Esophagus muscularis mucosa (tissue), 4 donors: Measurements from ENCODE around the gene PTAFR. TPM values are rescaled to one million over a fixed set of nuclear protein-coding genes. Genes with fewer than 3 reads are reported as not detected.

ENCODE experiments used
- DNase-seq: peaks from one replicate; pipeline ENCODE4 v3.0.0-alpha.2; 2017; ENCODE audit errors: extremely low spot score
- H3K27ac ChIP-seq, 4 donors: fragments of 200-600 bp; sonication (generic); replicated peaks in 1 of 4; 1 replicate in 3 of 4; 2 replicates in 1 of 4; pipeline ENCODE4 v1.5.1; 2016 to 2019; ENCODE audit warnings: mild to moderate bottlenecking in 1 of 4
- H3K27me3 ChIP-seq, 4 donors: fragments of 200-600 bp; sonication (generic); one replicate each; pipeline versions ENCODE4 v1.5.1 to v1.6.0; 2016 to 2019
- H3K36me3 ChIP-seq, 4 donors: fragments of 200-600 bp; sonication (generic); one replicate each; pipeline ENCODE4 v1.5.1; 2016 to 2019
- H3K4me1 ChIP-seq, 4 donors: fragments of 200-600 bp; sonication (generic); one replicate each; pipeline ENCODE4 v1.5.1; 2016 to 2019
- H3K4me3 ChIP-seq, 4 donors: fragments of 200-600 bp; sonication (generic); 1 replicate in 2 of 4; 2 replicates in 2 of 4; pipeline ENCODE4 v1.5.1; 2016 to 2019; ENCODE audit warnings: mild to moderate bottlenecking in 4 of 4, moderate library complexity in 1 of 4
- H3K9me3 ChIP-seq, 4 donors: fragments of 200-600 bp; sonication (generic); 1 replicate in 3 of 4; 2 replicates in 1 of 4; pipeline ENCODE4 v1.5.1; 2016 to 2019
- EP300 ChIP-seq: sonication (generic); formaldehyde crosslinking; IDR thresholded peaks from one replicate; pipeline ENCODE4 v1.6.1; 2017; ENCODE audit warnings: antibody characterized with exemption
- POLR2A ChIP-seq: fragments of 450-650 bp; IDR thresholded peaks from one replicate; pipeline ENCODE4 v1.6.1; 2017; ENCODE audit warnings: antibody characterized with exemption, moderate library complexity, mild to moderate bottlenecking, low read depth
- POLR2AphosphoS5 ChIP-seq, 2 donors: sonication (generic); formaldehyde crosslinking; IDR thresholded peaks; one replicate each; pipeline ENCODE4 v1.6.1; 2017; ENCODE audit warnings: antibody characterized with exemption in 2 of 2
- WGBS: methylation state at CpG from one replicate; pipeline ENCODE4 v1.1.5; 2018; 5-methylcytosine and 5-hydroxymethylcytosine counted together
- intact Hi-C: fragments of 100-400 bp; cut with DNase I; formaldehyde crosslinking; loops from one replicate; pipeline ENCODE4 v1.15.1; 2023
- total RNA-seq, 4 donors: library from RNA; depleted of rRNA; stranded (reverse); fragments of >200 nt; gene quantifications; one replicate each; pipeline versions ENCODE4 v1.1.0 to v1.2.1, GENCODE V29; 2016
- TF ChIP-seq, protein P1 (sequence below), 3 experiments: fragments of 200-600 bp in 2 of 3; fragments of 450-650 bp in 1 of 3; sonication (generic) in 2 of 3; IDR thresholded peaks; one replicate each; pipeline ENCODE4 v1.5.1; 2017 to 2019; ENCODE audit warnings: antibody characterized with exemption in 3 of 3, mild to moderate bottlenecking in 2 of 3, moderate library complexity in 1 of 3

Gene PTAFR
- total RNA-seq, 4 donors from 2014 or later = 4.6 to 8.1 (median 6.8) TPM

DNA sequence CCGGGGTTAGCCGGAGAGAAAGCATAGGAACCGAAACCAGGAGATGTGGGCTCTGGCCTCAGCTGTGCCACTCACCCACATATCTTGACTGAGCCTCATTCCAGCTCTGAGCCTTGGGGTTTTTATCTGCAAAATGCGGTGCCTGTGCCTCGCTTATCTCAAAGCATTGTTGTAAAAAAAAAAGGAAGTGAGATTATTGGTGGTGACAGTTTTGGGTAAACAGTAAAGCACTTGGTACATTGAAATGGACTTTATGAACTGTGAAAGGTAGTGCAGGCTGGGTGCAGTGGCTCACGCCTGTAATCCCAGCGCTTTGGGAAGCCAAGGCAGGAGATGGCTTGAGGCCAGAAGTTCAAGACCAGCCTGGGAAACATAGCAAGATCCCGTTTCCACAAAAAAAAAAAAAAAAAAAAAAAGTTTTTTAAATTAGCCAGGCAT is 3.8 kb downstream of the PTAFR start:
- Histone ChIP-seq H3K27ac (peak overlapping the region in 2 of 4 donors; percentile 4 to 61), H3K9me3 (no peaks in the 10 kb centered on the region), H3K4me3 (no peak overlapping the region), H3K36me3 (no peaks in the 10 kb centered on the region), H3K4me1 (peaks cover 3 to 15% (median 7%) of the 10 kb centered on the region in 4 donors), H3K27me3 (no peaks in the 10 kb centered on the region)
- WGBS = 50% methylated on average over 8 of the region's 8 CpGs
- intact Hi-C loops = no loop called here
- DNase-seq = no peak
- TF ChIP-seq POLR2A (no peak), POLR2AphosphoS5 (IDR thresholded peaks at IDR 0.05) (no peak), EP300 (no peak)
- TF ChIP-seq, protein P1, sequence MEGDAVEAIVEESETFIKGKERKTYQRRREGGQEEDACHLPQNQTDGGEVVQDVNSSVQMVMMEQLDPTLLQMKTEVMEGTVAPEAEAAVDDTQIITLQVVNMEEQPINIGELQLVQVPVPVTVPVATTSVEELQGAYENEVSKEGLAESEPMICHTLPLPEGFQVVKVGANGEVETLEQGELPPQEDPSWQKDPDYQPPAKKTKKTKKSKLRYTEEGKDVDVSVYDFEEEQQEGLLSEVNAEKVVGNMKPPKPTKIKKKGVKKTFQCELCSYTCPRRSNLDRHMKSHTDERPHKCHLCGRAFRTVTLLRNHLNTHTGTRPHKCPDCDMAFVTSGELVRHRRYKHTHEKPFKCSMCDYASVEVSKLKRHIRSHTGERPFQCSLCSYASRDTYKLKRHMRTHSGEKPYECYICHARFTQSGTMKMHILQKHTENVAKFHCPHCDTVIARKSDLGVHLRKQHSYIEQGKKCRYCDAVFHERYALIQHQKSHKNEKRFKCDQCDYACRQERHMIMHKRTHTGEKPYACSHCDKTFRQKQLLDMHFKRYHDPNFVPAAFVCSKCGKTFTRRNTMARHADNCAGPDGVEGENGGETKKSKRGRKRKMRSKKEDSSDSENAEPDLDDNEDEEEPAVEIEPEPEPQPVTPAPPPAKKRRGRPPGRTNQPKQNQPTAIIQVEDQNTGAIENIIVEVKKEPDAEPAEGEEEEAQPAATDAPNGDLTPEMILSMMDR (IDR thresholded peaks at IDR 0.05) = no peak

DNA sequence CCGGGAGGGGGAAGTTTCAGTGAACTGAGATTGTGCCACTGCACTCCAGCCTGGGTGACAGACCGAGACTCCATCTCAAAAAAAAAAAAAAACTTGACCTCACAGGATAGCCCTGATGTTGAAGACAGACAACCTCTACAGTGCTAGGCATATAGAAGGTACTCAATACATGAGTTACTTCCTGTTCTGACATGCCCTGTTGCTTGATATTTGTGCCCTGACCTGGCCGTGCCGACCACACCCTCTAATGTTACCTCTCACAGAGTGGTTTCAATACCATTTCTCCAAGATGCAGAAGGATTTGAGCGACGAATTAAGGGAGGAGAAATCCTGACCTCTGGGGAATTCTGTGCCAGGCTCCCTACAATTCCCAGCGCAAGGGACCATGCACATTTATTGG is 5.2 kb downstream of the PTAFR start:
- Histone ChIP-seq H3K36me3 (no peaks in the 10 kb centered on the region), H3K4me1 (peaks cover 3 to 15% (median 7%) of the 10 kb centered on the region in 4 donors), H3K27me3 (no peaks in the 10 kb centered on the region), H3K4me3 (no peak overlapping the region), H3K9me3 (no peaks in the 10 kb centered on the region), H3K27ac (no peak overlapping the region)
- DNase-seq = no peak
- intact Hi-C loops = no loop called here
- no peak for TF ChIP-seq EP300
- TF ChIP-seq, protein P1 (IDR thresholded peaks at IDR 0.05) = no peak
- no peak for TF ChIP-seq POLR2A
- WGBS = 94% methylated on average over 7 of the region's 7 CpGs

DNA sequence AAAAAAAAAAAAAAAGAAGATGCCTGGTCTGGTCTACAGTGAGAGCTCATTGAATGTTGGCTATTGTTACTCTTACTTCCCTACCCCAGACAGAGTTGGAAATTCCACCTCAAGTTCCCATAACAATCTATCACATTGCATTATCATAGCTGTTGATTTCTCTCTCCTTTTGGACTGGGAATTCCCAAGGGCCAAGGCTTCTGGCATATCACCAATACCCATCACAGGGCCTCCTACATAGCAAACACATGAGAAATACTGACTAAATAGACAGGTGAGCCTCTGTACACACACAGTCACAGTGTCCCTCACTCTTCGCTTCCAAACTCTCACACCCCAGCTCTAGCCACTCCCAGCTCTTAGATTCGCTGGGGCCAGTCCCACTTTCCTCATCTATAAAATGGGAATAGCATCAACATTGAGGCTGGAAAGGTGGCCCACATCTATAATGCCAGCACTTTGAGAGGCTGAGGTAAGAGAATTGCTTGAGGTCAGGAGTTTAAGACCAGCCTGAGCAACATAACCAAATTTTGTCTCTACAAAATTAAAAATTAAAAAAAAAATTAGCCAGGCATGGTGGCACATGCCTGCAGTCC is 6.4 kb downstream of the PTAFR start:
- TF ChIP-seq POLR2AphosphoS5 (IDR thresholded peaks at IDR 0.05) (no peak), POLR2A (no peak), EP300 (no peak)
- TF ChIP-seq, protein P1 (IDR thresholded peaks at IDR 0.05) = no peak
- H3K36me3 ChIP-seq = no peaks in the 10 kb centered on the region
- WGBS = 94% methylated on average over 2 of the region's 2 CpGs
- H3K4me3 ChIP-seq = no peak overlapping the region
- H3K9me3 ChIP-seq = no peaks in the 10 kb centered on the region
- H3K4me1 ChIP-seq = peaks cover 3 to 15% (median 7%) of the 10 kb centered on the region in 4 donors
- H3K27me3 ChIP-seq = no peaks in the 10 kb centered on the region
- no peak overlapping the region for H3K27ac ChIP-seq
- no peak for DNase-seq
- intact Hi-C loops = no loop called here

DNA sequence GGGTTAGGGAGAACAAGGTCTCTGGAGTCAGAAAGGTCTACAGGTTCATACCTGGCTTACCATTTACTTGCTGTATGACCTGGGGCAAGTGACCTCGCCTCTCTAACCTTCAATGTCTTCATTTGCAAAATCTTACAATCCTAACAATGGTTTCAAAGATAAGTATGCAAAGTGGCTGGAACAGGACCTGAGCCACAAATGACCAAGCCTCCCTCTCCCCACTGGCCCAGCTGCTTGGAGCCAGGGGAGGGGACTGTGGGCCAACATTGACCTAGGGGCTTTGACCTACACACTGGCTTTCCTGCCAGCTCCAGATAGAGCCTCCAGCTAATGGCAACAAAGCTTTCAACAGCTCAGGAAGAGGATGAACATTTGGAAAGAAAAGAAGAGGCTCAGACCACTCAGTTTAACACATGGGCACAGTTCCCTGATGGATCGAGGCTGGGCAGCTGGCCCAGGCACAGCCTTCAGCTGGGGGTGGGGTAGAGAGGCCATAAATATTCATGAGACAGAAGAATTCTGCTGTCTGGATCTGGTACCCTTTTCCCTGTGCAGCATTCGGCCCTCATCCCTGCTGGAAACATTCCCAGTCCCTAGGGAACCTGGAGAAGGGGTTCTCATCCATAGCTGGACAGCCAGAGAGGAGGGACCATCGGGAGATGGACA is 12.9 kb downstream of the PTAFR start:
- no peak for DNase-seq
- H3K27me3 ChIP-seq = no peaks in the 10 kb centered on the region
- WGBS = 36% methylated on average over 4 of the region's 4 CpGs
- intact Hi-C loops = no loop called here
- TF ChIP-seq POLR2AphosphoS5 (IDR thresholded peaks at IDR 0.05) (no peak), EP300 (no peak), POLR2A (no peak)
- TF ChIP-seq, protein P1 (IDR thresholded peaks at IDR 0.05) = no peak
- H3K4me1 ChIP-seq = peaks cover 3 to 24% (median 15%) of the 10 kb centered on the region in 4 donors
- no peaks in the 10 kb centered on the region for H3K36me3 ChIP-seq
- H3K4me3 ChIP-seq = no peak overlapping the region
- no peaks in the 10 kb centered on the region for H3K9me3 ChIP-seq
- no peak overlapping the region for H3K27ac ChIP-seq
